ENCODE results near the gene NUDT19. TPM values are rescaled to one million over a fixed set of nuclear protein-coding genes. Genes with fewer than 3 reads are reported as not detected.
"Not testable (repeated sequence)": the region's sequence is repeated elsewhere in the genome, so short reads cannot be mapped to it uniquely, and the experiment has no call there.

The NUDT19 gene
- total and polyA plus RNA-seq, 2 donors (not counting 3 experiments of a cell fraction or from before 2014, with no cell fraction given) = 6.6 to 14.0 TPM

- H3K4me1 ChIP-seq (ENCODE audit: control insufficient read depth, extremely low read depth, insufficient read depth, low read length); intact Hi-C loops (cut with micrococcal nuclease); H4K20me1 ChIP-seq (replicated peaks; ENCODE audit: control insufficient read depth, extremely low read depth, insufficient read depth, low read length); CTCF ChIA-PET; dilution Hi-C loops (cut with MboI; ENCODE audit: extremely low pct_ligation_motif_present, low sequenced_read_pairs); H3K9me1 ChIP-seq (replicated peaks; ENCODE audit: control insufficient read depth, extremely low read depth, insufficient read depth, low read length); DNase-seq (ENCODE audit: low read depth, low spot score); H3K9me3 ChIP-seq (replicated peaks; ENCODE audit: control insufficient read depth, insufficient read depth, low read length); POLR2A ChIA-PET; H3K27ac ChIP-seq (ENCODE audit: insufficient read depth, low read depth, low read length); H3K4me3 ChIP-seq (replicated peaks in 1 of 3; ENCODE audit: insufficient read depth in 1 of 3, low read depth in 1 of 3, low read length in 3 of 3); H3K36me3 ChIP-seq (ENCODE audit: control insufficient read depth in 2 of 2, extremely low read depth in 1 of 2, insufficient read depth in 2 of 2, low read length in 2 of 2); H3K27me3 ChIP-seq (ENCODE audit: control insufficient read depth in 2 of 2, insufficient read depth in 2 of 2, low read length in 2 of 2); H3K79me2 ChIP-seq (ENCODE audit: control insufficient read depth, insufficient read depth, low read length); H2AFZ ChIP-seq (ENCODE audit: low read depth, low read length); H3K9ac ChIP-seq (replicated peaks; ENCODE audit: extremely low read depth, insufficient read depth, low read length); BruUV-seq (replicated peaks); FAIRE-seq; H3K4me2 ChIP-seq (ENCODE audit: insufficient read depth, low read length): not testable (repeated sequence)
These were observed 55.1 kb downstream of the NUDT19 start for GRCh38 chr19:32746631-32747196.

GRCh38 chr19:32748497-32748896 is 56.9 kb downstream of the NUDT19 start:
- Histone ChIP-seq H3K27ac (ENCODE audit: insufficient read depth, low read depth, low read length) (no peak overlapping the region), H3K9ac (replicated peaks; ENCODE audit: extremely low read depth, insufficient read depth, low read length) (no peak overlapping the region), H3K4me2 (ENCODE audit: insufficient read depth, low read length) (no peak overlapping the region), H3K9me1 (replicated peaks; ENCODE audit: control insufficient read depth, extremely low read depth, insufficient read depth, low read length) (no peaks in the 10 kb centered on the region), H2AFZ (ENCODE audit: low read depth, low read length) (no peak overlapping the region), H3K4me1 (ENCODE audit: control insufficient read depth, extremely low read depth, insufficient read depth, low read length) (no peaks in the 10 kb centered on the region), H3K9me3 (replicated peaks; ENCODE audit: control insufficient read depth, insufficient read depth, low read length) (no peaks in the 10 kb centered on the region), H3K4me3 (replicated peaks in 1 of 3; ENCODE audit: insufficient read depth in 1 of 3, low read depth in 1 of 3, low read length in 3 of 3) (no peak overlapping the region), H3K27me3 (ENCODE audit: control insufficient read depth in 2 of 2, insufficient read depth in 2 of 2, low read length in 2 of 2) (peaks cover 0 to 4% of the 10 kb centered on the region in 2 experiments), H3K79me2 (ENCODE audit: control insufficient read depth, insufficient read depth, low read length) (no peaks in the 10 kb centered on the region), H3K36me3 (ENCODE audit: control insufficient read depth in 2 of 2, extremely low read depth in 1 of 2, insufficient read depth in 2 of 2, low read length in 2 of 2) (no peaks in the 10 kb centered on the region), H4K20me1 (replicated peaks; ENCODE audit: control insufficient read depth, extremely low read depth, insufficient read depth, low read length) (no peaks in the 10 kb centered on the region)
- intact Hi-C loops (cut with micrococcal nuclease) = no loop called here
- TF ChIP-seq MYC (IDR thresholded peaks at IDR 0.05; ENCODE audit: low read depth, low read length) (no peak), FOS (IDR thresholded peaks at IDR 0.05; ENCODE audit: borderline replicate concordance, insufficient read depth, low read length) (no peak), MAX (IDR thresholded peaks at IDR 0.05; ENCODE audit: insufficient read depth, insufficient read length) (no peak), GATA2 (IDR thresholded peaks at IDR 0.05; ENCODE audit: insufficient read depth, insufficient read length, low read depth, low read length) (no peak), POLR2AphosphoS5 (IDR thresholded peaks at IDR 0.05; ENCODE audit: insufficient read depth, low read depth, low read length) (no peak), JUN (IDR thresholded peaks at IDR 0.05; ENCODE audit: borderline replicate concordance, insufficient read depth, insufficient read length, low read depth) (no peak), CTCF (IDR thresholded peaks at IDR 0.05; ENCODE audit: extremely low read depth in 1 of 2, insufficient read depth in 1 of 2, low read depth in 1 of 2, low read length in 2 of 2) (no peak), POLR2A (IDR thresholded peaks at IDR 0.05; ENCODE audit: low read depth, low read length) (no peak), EZH2 (IDR thresholded peaks at IDR 0.05; ENCODE audit: borderline replicate concordance, low read depth, low read length, severe bottlenecking) (no peak)
- dilution Hi-C loops (cut with MboI; ENCODE audit: extremely low pct_ligation_motif_present, low sequenced_read_pairs) = no loop called here
- FAIRE-seq (no peak), DNase-seq (ENCODE audit: low read depth, low spot score) (no peak)
- CTCF ChIA-PET = interaction anchor here (1.0 kb wide), 1 partner anchor 149 kb away, joined by 3 read pairs; no protein-coding TSS in a partner anchor
- BruUV-seq (replicated peaks) = no TSS peak
- POLR2A ChIA-PET = interaction anchor here (0.6 kb wide), 1 partner anchor 339 kb away, joined by 3 read pairs; no protein-coding TSS in a partner anchor
